HepG2 (cell line): ENCODE data around the gene ADAMTS2. TPM values are rescaled to one million over a fixed set of nuclear protein-coding genes. Genes with fewer than 3 reads are reported as not detected.

ENCODE experiments used
- ATAC-seq: fragments of 200-7000 bp; cut with Tn5 transposase; 3 replicates; pipeline ENCODE4 v1.9.1; 2020; ENCODE audit warnings: mild to moderate bottlenecking, moderate library complexity
- BruUV-seq: library from RNA; stranded (reverse); fragments of 400-500 nt; replicated peaks from 2 replicates; lab custom pipeline; 2021; lab: Mats Ljungman, UMichigan
- CTCF ChIA-PET: fragments of 300-600 bp; formaldehyde crosslinking; extraction: SDS; loops from one replicate; lab custom pipeline; 2021; ENCODE audit warnings: low total read pairs, inconsistent platforms, low intra/inter-chr PET ratio; lab: Yijun Ruan, JAX
- POLR2A ChIA-PET: fragments of 350-600 bp; sonication (Branson Sonifier 250); formaldehyde crosslinking; loops from one replicate; lab custom pipeline; 2020; ENCODE audit warnings: antibody characterized with exemption, inconsistent platforms; lab: Yijun Ruan, JAX
- DNase-seq: peaks from one replicate; pipeline ENCODE4 v3.0.0-alpha.2; 2015; ENCODE audit warnings: low spot score
- FAIRE-seq: peaks from 3 replicates; lab custom pipeline; 2011; peaks lifted over from hg19 to GRCh38; lab: Jason Lieb, UNC
- H2AFZ ChIP-seq: one replicate; pipeline ENCODE4 v1.6.1; 2011; ENCODE audit warnings: low read length, inconsistent platforms
- H3K27ac ChIP-seq: fragments of 300-600 bp; 3 replicates; pipeline ENCODE4 v1.8.0; 2011; ENCODE audit warnings: mixed run types, mild to moderate bottlenecking, mixed read lengths, low read length, inconsistent platforms; ENCODE audit not compliant: insufficient read depth; ENCODE audit errors: extremely low read length
- H3K27me3 ChIP-seq, 2 experiments: fragments of 200-600 bp in 1 of 2; 2 replicates in 1 of 2; 3 replicates in 1 of 2; pipeline versions ENCODE4 v1.6.0 to v1.8.0; 2011; ENCODE audit warnings: low read length in 2 of 2, mild to moderate bottlenecking in 2 of 2, moderate library complexity in 2 of 2, inconsistent platforms in 1 of 2; ENCODE audit not compliant: insufficient read depth in 2 of 2, control insufficient read depth in 1 of 2
- H3K36me3 ChIP-seq, 2 experiments: fragments of 200-600 bp in 1 of 2; replicated peaks in 1 of 2; 2 replicates in 1 of 2; 3 replicates in 1 of 2; pipeline versions ENCODE4 v1.5.1 to v1.8.0; 2011; ENCODE audit warnings: low read length in 2 of 2, inconsistent platforms in 1 of 2; ENCODE audit not compliant: insufficient read depth in 2 of 2, control insufficient read depth in 1 of 2
- H3K4me1 ChIP-seq: 2 replicates; pipeline ENCODE4 v1.5.1; 2012; ENCODE audit warnings: low read length, inconsistent platforms; ENCODE audit not compliant: insufficient read depth
- H3K4me2 ChIP-seq: 2 replicates; pipeline ENCODE4 v1.6.0; 2011; ENCODE audit warnings: low read depth, low read length, inconsistent platforms
- H3K4me3 ChIP-seq, 3 experiments: fragments of 200-600 bp in 1 of 3; sonication (generic), shearing (Covaris generic) in 1 of 3; replicated peaks in 1 of 3; 2 replicates each; pipeline ENCODE4 v1.5.1; 2011 to 2016; ENCODE audit warnings: low read length in 3 of 3, inconsistent platforms in 2 of 3, low read depth in 2 of 3, mild to moderate bottlenecking in 2 of 3, control low read depth in 1 of 3, mixed read lengths in 1 of 3; ENCODE audit not compliant: insufficient read depth in 1 of 3
- H3K79me2 ChIP-seq: one replicate; pipeline ENCODE4 v1.6.1; 2011; ENCODE audit warnings: low read length, inconsistent platforms; ENCODE audit not compliant: insufficient read depth
- H3K9ac ChIP-seq: 2 replicates; pipeline ENCODE4 v1.6.0; 2011; ENCODE audit warnings: mild to moderate bottlenecking, low read depth, low read length, inconsistent platforms; ENCODE audit not compliant: insufficient read depth
- H3K9me3 ChIP-seq: 2 replicates; pipeline ENCODE4 v1.5.1; 2012; ENCODE audit warnings: mild to moderate bottlenecking, low read length
- H4K20me1 ChIP-seq: 2 replicates; pipeline ENCODE4 v1.6.0; 2011; ENCODE audit warnings: inconsistent platforms, mild to moderate bottlenecking, low read length, moderate library complexity; ENCODE audit not compliant: insufficient read depth
- ARID5B ChIP-seq: IDR thresholded peaks from 2 replicates; pipeline ENCODE4 v1.4.0; 2020; ENCODE audit warnings: mild to moderate bottlenecking, missing genetic modification reagents
- ARNT2 ChIP-seq: sonication (generic); formaldehyde crosslinking; IDR thresholded peaks from 2 replicates; pipeline ENCODE4 v1.8.0; 2022; ENCODE audit warnings: mild to moderate bottlenecking, low read depth, missing genetic modification reagents, moderate library complexity
- ATF3 ChIP-seq: sonication (generic); formaldehyde crosslinking; IDR thresholded peaks from 2 replicates; pipeline ENCODE4 v1.4.0; 2020; ENCODE audit warnings: missing genetic modification reagents
- CEBPG ChIP-seq: IDR thresholded peaks from 2 replicates; pipeline ENCODE4 v1.6.1; 2016
- MAFK ChIP-seq, 2 experiments: IDR thresholded peaks in 1 of 2; conservative IDR thresholded peaks in 1 of 2; 2 replicates each; pipeline ENCODE4 v1.6.1; 2011; ENCODE audit warnings: improper control_type of control experiment in 2 of 2, low read length in 2 of 2
- MBD4 ChIP-seq: IDR thresholded peaks from 2 replicates; pipeline ENCODE4 v1.6.1; 2012; ENCODE audit warnings: low read length, inconsistent platforms, borderline replicate concordance
- PHB2 ChIP-seq: fragments of 450-650 bp; IDR thresholded peaks from 2 replicates; pipeline ENCODE4 v1.6.1; 2018; ENCODE audit not compliant: partially characterized antibody
- RCOR2 ChIP-seq: IDR thresholded peaks from 2 replicates; pipeline ENCODE4 v1.6.1; 2016; ENCODE audit warnings: missing biosample characterization, missing genetic modification reagents
- RFXANK ChIP-seq: IDR thresholded peaks from 2 replicates; pipeline ENCODE4 v1.6.1; 2016
- SRSF9 ChIP-seq: fragments of 200-400 bp; formaldehyde crosslinking; IDR thresholded peaks from 2 replicates; pipeline ENCODE4 v1.6.1; 2018; ENCODE audit warnings: borderline replicate concordance, mild to moderate bottlenecking, low read depth, low read length; ENCODE audit not compliant: insufficient read depth, poor library complexity, severe bottlenecking
- TAF1 ChIP-seq: sonication (generic); formaldehyde crosslinking; IDR thresholded peaks from 2 replicates; pipeline ENCODE4 v1.4.0; 2020; ENCODE audit warnings: missing genetic modification reagents
- TP53 ChIP-seq: sonication (generic); formaldehyde crosslinking; conservative IDR thresholded peaks from 2 replicates; pipeline ENCODE4 v1.4.0; 2020; ENCODE audit warnings: missing genetic modification reagents
- ZFAT ChIP-seq: sonication (generic); formaldehyde crosslinking; conservative IDR thresholded peaks from 2 replicates; pipeline ENCODE4 v1.8.1; 2023; ENCODE audit warnings: missing genetic modification reagents, inconsistent platforms
- ZNF232 ChIP-seq: sonication (generic); formaldehyde crosslinking; IDR thresholded peaks from 2 replicates; pipeline ENCODE4 v1.4.0; 2020; ENCODE audit warnings: missing genetic modification reagents, borderline replicate concordance
- ZNF235 ChIP-seq: sonication (generic); formaldehyde crosslinking; IDR thresholded peaks from 2 replicates; pipeline ENCODE4 v1.8.1; 2023; ENCODE audit warnings: mild to moderate bottlenecking, missing genetic modification reagents, borderline replicate concordance
- ZNF251 ChIP-seq: sonication (generic); formaldehyde crosslinking; IDR thresholded peaks from 2 replicates; pipeline ENCODE4 v1.9.0; 2021; ENCODE audit warnings: mild to moderate bottlenecking, missing genetic modification reagents
- ZNF34 ChIP-seq: sonication (generic); formaldehyde crosslinking; IDR thresholded peaks from 2 replicates; pipeline ENCODE4 v1.4.0; 2020; ENCODE audit warnings: mild to moderate bottlenecking, missing genetic modification reagents, borderline replicate concordance
- ZNF576 ChIP-seq: sonication (generic); formaldehyde crosslinking; IDR thresholded peaks from 2 replicates; pipeline ENCODE4 v1.4.0; 2020; ENCODE audit warnings: mild to moderate bottlenecking, missing genetic modification reagents
- ZSCAN12 ChIP-seq: sonication (generic); formaldehyde crosslinking; IDR thresholded peaks from 2 replicates; pipeline ENCODE4 v1.9.0; 2021; ENCODE audit warnings: mild to moderate bottlenecking, missing genetic modification reagents
- WGBS: methylation state at CpG from one replicate; pipeline ENCODE4 v1.1.6; 2017; ENCODE audit warnings: low lambda C conversion rate; 5-methylcytosine and 5-hydroxymethylcytosine counted together
- in situ Hi-C: cut with HindIII; loops from 2 replicates; pipeline ENCODE4 v1.10.0; 2017; ENCODE audit warnings: low pct_unique_long_range_greater_than_20kb; ENCODE audit not compliant: extremely low pct_ligation_motif_present
- intact Hi-C: fragments of 100-400 bp; cut with micrococcal nuclease; formaldehyde crosslinking; loops from one replicate; pipeline ENCODE4 v1.10.0; 2022; ENCODE audit not compliant: unreplicated experiment
- polyA plus RNA-seq, 8 experiments: library from polyadenylated mRNA; depleted of rRNA in 3 of 8; stranded (reverse) in 7 of 8; unstranded in 1 of 8; fragments of >200 nt; fragmentation: Illumina TruSeq in 4 of 8; extraction: Trizol in 4 of 8; gene quantifications; 2 replicates each; pipeline versions ENCODE4 v1.2.1 to v1.2.3, GENCODE V29; 2011 to 2016; ENCODE audit warnings: low read depth in 4 of 8, missing spikeins in 1 of 8, mixed read lengths in 1 of 8; ENCODE audit not compliant: insufficient read depth in 1 of 8
- total RNA-seq, 5 experiments: library from RNA; depleted of rRNA; stranded (reverse); fragments of >200 nt; fragmentation: Illumina TruSeq; extraction: Trizol; gene quantifications; 2 replicates each; pipeline ENCODE4 v1.2.3, GENCODE V29; 2016; ENCODE audit warnings: low read depth in 1 of 5

The ADAMTS2 gene
- total and polyA plus RNA-seq, 2 of the 13 experiments (the other 11 are each of a cell fraction or from before 2014, with no cell fraction given): 0.24 to 3.5 TPM

- in situ Hi-C loops (no loop called here), intact Hi-C loops (no loop called here)
- H3K4me1 ChIP-seq: no peaks in the 10 kb centered on the region
- CTCF ChIA-PET: no interaction called here
- ATAC-seq (no peak), FAIRE-seq (no peak), DNase-seq (no peak)
- H3K9me3 ChIP-seq: no peaks in the 10 kb centered on the region
- no peak overlapping the region for H3K4me2 ChIP-seq
- TF ChIP-seq CEBPG (no peak), MBD4 (no peak), MAFK (conservative IDR thresholded peaks at IDR 0.05 in 1 of 2, IDR thresholded peaks at IDR 0.05 in 1 of 2; ENCODE audit: low read length in 2 of 2) (no peak), TP53 (CRISPR knock-in tag) (no peak), ZSCAN12 (CRISPR knock-in tag) (no peak), ZNF251 (CRISPR knock-in tag) (no peak), ZNF34 (CRISPR knock-in tag) (no peak), ZNF232 (CRISPR knock-in tag) (no peak), ARID5B (CRISPR knock-in tag) (no peak), ATF3 (CRISPR knock-in tag) (no peak), ARNT2 (CRISPR knock-in tag) (no peak), ZNF235 (CRISPR knock-in tag) (no peak), SRSF9 (no peak), RFXANK (CRISPR knock-in tag) (no peak), TAF1 (CRISPR knock-in tag) (no peak), ZNF576 (no peak), PHB2 (no peak), ZFAT (CRISPR knock-in tag) (no peak), RCOR2 (CRISPR knock-in tag) (no peak)
- POLR2A ChIA-PET: no interaction called here
- peaks cover 0 to 2% of the 10 kb centered on the region in 2 experiments; a peak in 2 of 5 replicates for H3K27me3 ChIP-seq
- no peaks in the 10 kb centered on the region for H4K20me1 ChIP-seq
- H3K27ac ChIP-seq: no peak overlapping the region
- H3K9ac ChIP-seq: no peak overlapping the region
- no peak overlapping the region for H2AFZ ChIP-seq
- WGBS: 68% methylated on average over 13 of the region's 17 CpGs
- no TSS peak for BruUV-seq
- H3K4me3 ChIP-seq: no peak overlapping the region
- H3K79me2 ChIP-seq: no peaks in the 10 kb centered on the region
- no peaks in the 10 kb centered on the region for H3K36me3 ChIP-seq
Observed at GRCh38 chr5:179312557-179313235, 32.6 kb downstream of the ADAMTS2 start.
